ENCODE results near the gene MYL11. TPM values are rescaled to one million over a fixed set of nuclear protein-coding genes. Genes with fewer than 3 reads are reported as not detected.

The MYL11 gene
- polyA plus RNA-seq, 1 donor from 2014 or later: not detected

GRCh38 chr16:30372038-30372712 is 2.4 kb upstream of the MYL11 start:
- H3K27me3 ChIP-seq (ENCODE audit: insufficient read depth, low read depth, low read length): no peaks in the 10 kb centered on the region
- H3K9ac ChIP-seq (ENCODE audit: low read length): peak overlapping the region; percentile 82
- H2AFZ ChIP-seq (ENCODE audit: low read depth, low read length): no peak overlapping the region
- TF ChIP-seq EZH2 (IDR thresholded peaks at IDR 0.05; ENCODE audit: borderline replicate concordance, insufficient read depth, low read length, poor library complexity, severe bottlenecking) (no peak), POLR2AphosphoS5 (IDR thresholded peaks at IDR 0.05) (no peak), CTCF (IDR thresholded peaks at IDR 0.05; ENCODE audit: poor library complexity, severe bottlenecking) (no peak)
- no peaks in the 10 kb centered on the region for H3K9me3 ChIP-seq (ENCODE audit: low read length)
- H3K79me2 ChIP-seq (replicated peaks; ENCODE audit: insufficient read depth, low read length): peaks cover 27% of the 10 kb centered on the region
- H3K27ac ChIP-seq (ENCODE audit: low read length): peak overlapping the region; percentile 98
- H3F3A ChIP-seq (ENCODE audit: insufficient read depth, low read length, poor library complexity, severe bottlenecking): no peaks in the 10 kb centered on the region
- H3K36me3 ChIP-seq (ENCODE audit: insufficient read depth, low read length): no peaks in the 10 kb centered on the region
- peaks cover 20% of the 10 kb centered on the region for H4K20me1 ChIP-seq (ENCODE audit: insufficient read depth)
- H3K9me2 ChIP-seq (ENCODE audit: insufficient read depth, low read length): no peaks in the 10 kb centered on the region
- H3K4me2 ChIP-seq (ENCODE audit: low read length): no peak overlapping the region
- no peak overlapping the region for H3K4me3 ChIP-seq (ENCODE audit: low read length)

GRCh38 chr16:30372725-30373124 is 1.9 kb upstream of the MYL11 start:
- Histone ChIP-seq H3K36me3 (ENCODE audit: insufficient read depth, low read length) (no peaks in the 10 kb centered on the region), H3K27me3 (ENCODE audit: insufficient read depth, low read depth, low read length) (no peaks in the 10 kb centered on the region), H3K9me3 (ENCODE audit: low read length) (no peaks in the 10 kb centered on the region), H3K4me3 (ENCODE audit: low read length) (no peak overlapping the region), H3K9ac (ENCODE audit: low read length) (no peak overlapping the region), H3K9me2 (ENCODE audit: insufficient read depth, low read length) (no peaks in the 10 kb centered on the region), H2AFZ (ENCODE audit: low read depth, low read length) (no peak overlapping the region), H3K79me2 (replicated peaks; ENCODE audit: insufficient read depth, low read length) (peaks cover 22% of the 10 kb centered on the region), H3K27ac (ENCODE audit: low read length) (no peak overlapping the region), H3F3A (ENCODE audit: insufficient read depth, low read length, poor library complexity, severe bottlenecking) (no peaks in the 10 kb centered on the region), H3K4me2 (ENCODE audit: low read length) (no peak overlapping the region), H4K20me1 (ENCODE audit: insufficient read depth) (peaks cover 17% of the 10 kb centered on the region)
- TF ChIP-seq MXI1 (conservative IDR thresholded peaks at IDR 0.05; ENCODE audit: poor library complexity, severe bottlenecking) (no peak), TAF1 (IDR thresholded peaks at IDR 0.05; ENCODE audit: low read depth) (no peak), CTCF (IDR thresholded peaks at IDR 0.05; ENCODE audit: poor library complexity, severe bottlenecking) (no peak), SMC3 (conservative IDR thresholded peaks at IDR 0.05; ENCODE audit: poor library complexity) (no peak)

- no peaks in the 10 kb centered on the region for H3K27me3 ChIP-seq (ENCODE audit: insufficient read depth, low read depth, low read length)
- no peak overlapping the region for H3K27ac ChIP-seq (ENCODE audit: low read length)
- H4K20me1 ChIP-seq (ENCODE audit: insufficient read depth): no peaks in the 10 kb centered on the region
- TF ChIP-seq CTCF (IDR thresholded peaks at IDR 0.05; ENCODE audit: poor library complexity, severe bottlenecking) (no peak), REST (IDR thresholded peaks at IDR 0.05; ENCODE audit: borderline replicate concordance) (no peak), MXI1 (conservative IDR thresholded peaks at IDR 0.05; ENCODE audit: poor library complexity, severe bottlenecking) (no peak), TAF1 (IDR thresholded peaks at IDR 0.05; ENCODE audit: low read depth) (no peak), POLR2AphosphoS5 (IDR thresholded peaks at IDR 0.05) (no peak), EP300 (conservative IDR thresholded peaks at IDR 0.05; ENCODE audit: poor library complexity, severe bottlenecking) (no peak), SMC3 (conservative IDR thresholded peaks at IDR 0.05; ENCODE audit: poor library complexity) (no peak), RAD21 (conservative IDR thresholded peaks at IDR 0.05) (no peak), EZH2 (IDR thresholded peaks at IDR 0.05; ENCODE audit: borderline replicate concordance, insufficient read depth, low read length, poor library complexity, severe bottlenecking) (no peak)
- H3K9me3 ChIP-seq (ENCODE audit: low read length): no peaks in the 10 kb centered on the region
- no peak overlapping the region for H3K9ac ChIP-seq (ENCODE audit: low read length)
- H2AFZ ChIP-seq (ENCODE audit: low read depth, low read length): no peak overlapping the region
- H3K36me3 ChIP-seq (ENCODE audit: insufficient read depth, low read length): no peaks in the 10 kb centered on the region
- H3K79me2 ChIP-seq (replicated peaks; ENCODE audit: insufficient read depth, low read length): peaks cover 5% of the 10 kb centered on the region
- H3K4me3 ChIP-seq (ENCODE audit: low read length): no peak overlapping the region
- H3F3A ChIP-seq (ENCODE audit: insufficient read depth, low read length, poor library complexity, severe bottlenecking): no peaks in the 10 kb centered on the region
- H3K9me2 ChIP-seq (ENCODE audit: insufficient read depth, low read length): no peaks in the 10 kb centered on the region
- H3K4me2 ChIP-seq (ENCODE audit: low read length): no peak overlapping the region
Measured at GRCh38 chr16:30375864-30376263, 1.3 kb downstream of the MYL11 start.
